ENCODE results near the gene USP40. TPM values are rescaled to one million over a fixed set of nuclear protein-coding genes. Genes with fewer than 3 reads are reported as not detected.

Gene USP40
- total RNA-seq, 1 experiment from 2014 or later = 10.3 TPM

GRCh38 chr2:233474308-233475160 is 92.0 kb downstream of the USP40 start:
- TF ChIP-seq ARID4B (CRISPR knock-in tag; IDR thresholded peaks at IDR 0.05; ENCODE audit: borderline replicate concordance) = no peak
- DNase-seq (ENCODE audit: low spot score) (no peak), ATAC-seq (peak; percentile 63)
- ChIA-PET POLR2A (interaction anchor here (0.5 kb wide), 1 partner anchor 351 kb away, joined by 7 read pairs; no protein-coding TSS in a partner anchor), CTCF (interaction anchor here (0.6 to 1.4 kb wide), 5 partner anchors 23 to 717 kb away, joined by 3 to 5 read pairs (median 4); no protein-coding TSS in a partner anchor)
- no peak overlapping the region for H3K4me3 Mint-ChIP-seq
- H3K36me3 Mint-ChIP-seq = peaks cover 6% of the 10 kb centered on the region
- H3K27me3 Mint-ChIP-seq (ENCODE audit: low read depth) = no peaks in the 10 kb centered on the region
- no peaks in the 10 kb centered on the region for H3K9me3 Mint-ChIP-seq
- H3K27ac Mint-ChIP-seq = no peak overlapping the region
- peaks cover 4% of the 10 kb centered on the region; the same call in 1 of the 2 replicates for H3K4me1 Mint-ChIP-seq

- H3K27ac Mint-ChIP-seq = no peak overlapping the region
- CTCF ChIA-PET = interaction anchor here (0.6 to 1.4 kb wide), 4 partner anchors 24 to 716 kb away, joined by 3 to 4 read pairs (median 4); no protein-coding TSS in a partner anchor
- H3K4me1 Mint-ChIP-seq = peaks cover 4% of the 10 kb centered on the region; the same call in 1 of the 2 replicates
- H3K27me3 Mint-ChIP-seq (ENCODE audit: low read depth) = no peaks in the 10 kb centered on the region
- no peaks in the 10 kb centered on the region for H3K9me3 Mint-ChIP-seq
- DNase-seq (ENCODE audit: low spot score) (no peak), ATAC-seq (no peak)
- POLR2A ChIA-PET = interaction anchor here (0.5 kb wide), 1 partner anchor 352 kb away, joined by 7 read pairs; no protein-coding TSS in a partner anchor
- peaks cover 9% of the 10 kb centered on the region for H3K36me3 Mint-ChIP-seq
- TF ChIP-seq GTF2I (CRISPR knock-in tag; conservative IDR thresholded peaks at IDR 0.05) = no peak
- no peak for TF ChIP-seq ZNF671 (CRISPR knock-in tag; IDR thresholded peaks at IDR 0.05)
- TF ChIP-seq ETV6 (CRISPR knock-in tag; IDR thresholded peaks at IDR 0.05) = no peak
- no peak for TF ChIP-seq ZNF416 (CRISPR knock-in tag; IDR thresholded peaks at IDR 0.05)
- no peak for TF ChIP-seq STAT6 (CRISPR knock-in tag; conservative IDR thresholded peaks at IDR 0.05; ENCODE audit: low read depth)
- TF ChIP-seq ATF2 (CRISPR knock-in tag; IDR thresholded peaks at IDR 0.05; ENCODE audit: borderline replicate concordance, low read depth) = no peak
- no peak for TF ChIP-seq NFYB (CRISPR knock-in tag; conservative IDR thresholded peaks at IDR 0.05; ENCODE audit: low read depth)
- TF ChIP-seq ESRRA (CRISPR knock-in tag; IDR thresholded peaks at IDR 0.05; ENCODE audit: borderline replicate concordance) = no peak
- TF ChIP-seq CTCF (IDR thresholded peaks at IDR 0.05) = no peak
- no peak for TF ChIP-seq TCF7 (CRISPR knock-in tag; IDR thresholded peaks at IDR 0.05; ENCODE audit: low read depth)
- no peak for TF ChIP-seq PRRX2 (CRISPR knock-in tag; IDR thresholded peaks at IDR 0.05)
- no peak for TF ChIP-seq EMX1 (CRISPR knock-in tag; IDR thresholded peaks at IDR 0.05)
- TF ChIP-seq ZNF219 (CRISPR knock-in tag; IDR thresholded peaks at IDR 0.05; ENCODE audit: borderline replicate concordance) = no peak
- TF ChIP-seq CDX4 (CRISPR knock-in tag; IDR thresholded peaks at IDR 0.05; ENCODE audit: borderline replicate concordance) = no peak
- no peak for TF ChIP-seq CREM (CRISPR knock-in tag; IDR thresholded peaks at IDR 0.05)
- no peak for TF ChIP-seq ELF4 (CRISPR knock-in tag; IDR thresholded peaks at IDR 0.05; ENCODE audit: low read depth)
- TF ChIP-seq TEAD1 (CRISPR knock-in tag; IDR thresholded peaks at IDR 0.05) = no peak
- no peak overlapping the region for H3K4me3 Mint-ChIP-seq
These were observed 92.7 kb downstream of the USP40 start for GRCh38 chr2:233473878-233474277.
